Hair follicular keratinocyte (primary cell): Measurements from ENCODE around the gene MAP3K8. TPM values are rescaled to one million over a fixed set of nuclear protein-coding genes. Genes with fewer than 3 reads are reported as not detected.

Experiments used
- total RNA-seq: library from RNA; depleted of rRNA; stranded (reverse); fragments of >200 nt; gene quantifications from 2 replicates; pipeline ENCODE4 v1.2.3, GENCODE V29; 2015

MAP3K8 gene
- 1.2 and 1.8 TPM in 2 replicates for total RNA-seq

GRCh38 chr10:30433730-30434272, at the start of gene MAP3K8:
Gene MAP3K8, plus strand, starts transcription at chr10:30434184. Its CDS starts 4,755 bp downstream, at chr10:30438939.

Other genes with a start within 250 kb of the MAP3K8 start
- 12.2 and 12.3 TPM in 2 replicates for gene MTPAP, start 84.9 kb upstream of the MAP3K8 start, total RNA-seq
- gene LYZL2, start 195.6 kb downstream of the MAP3K8 start, total RNA-seq: not detected in 2 replicates